Measurements from ENCODE around the gene CLCN3. TPM values are rescaled to one million over a fixed set of nuclear protein-coding genes. Genes with fewer than 3 reads are reported as not detected.

Gene CLCN3
- total and polyA plus RNA-seq, 2 of the 4 experiments (the other 2 are of a cell fraction): 13.0 to 22.8 TPM

GRCh38 chr4:169770416-169770815, 150.0 kb downstream of the CLCN3 start:
- Histone ChIP-seq H3K4ac (ENCODE audit: low read depth, low read length) (no peak overlapping the region), H2BK20ac (ENCODE audit: low read depth, low read length) (no peak overlapping the region), H3K9me1 (ENCODE audit: insufficient read depth, low read length) (no peaks in the 10 kb centered on the region), H4K5ac (ENCODE audit: low read depth, low read length) (no peak overlapping the region), H3K9ac (ENCODE audit: low read depth, low read length) (no peak overlapping the region), H2AFZ (replicated peaks; ENCODE audit: low read length, poor library complexity) (no peak overlapping the region), H3K18ac (ENCODE audit: low read depth, low read length) (no peak overlapping the region), H2BK5ac (ENCODE audit: low read depth, low read length, poor library complexity, severe bottlenecking) (no peak overlapping the region), H3K4me3 (ENCODE audit: insufficient read depth, low read depth, low read length) (no peak overlapping the region), H4K91ac (ENCODE audit: insufficient read depth, low read depth, low read length) (no peak overlapping the region), H3K79me1 (ENCODE audit: low read depth in 1 of 2, low read length in 2 of 2) (no peaks in the 10 kb centered on the region), H3K4me2 (ENCODE audit: low read depth, low read length) (no peak overlapping the region), H3K9me3 (ENCODE audit: control insufficient read depth, insufficient read depth, low read length) (no peaks in the 10 kb centered on the region), H3K56ac (ENCODE audit: extremely low read depth, insufficient read depth, low read length) (no peak overlapping the region), H3K27me3 (ENCODE audit: control insufficient read depth, insufficient read depth, low read length) (peaks cover 24% of the 10 kb centered on the region), H2BK15ac (ENCODE audit: low read depth, low read length) (no peak overlapping the region), H2AK5ac (ENCODE audit: low read depth, low read length) (no peak overlapping the region), H3K36me3 (ENCODE audit: control insufficient read depth, insufficient read depth, low read length) (no peaks in the 10 kb centered on the region), H2BK120ac (ENCODE audit: low read depth, low read length) (no peak overlapping the region), H3K4me1 (ENCODE audit: control insufficient read depth, insufficient read depth, low read length) (no peaks in the 10 kb centered on the region; the same call in 1 of the 2 replicates), H4K20me1 (ENCODE audit: insufficient read depth, low read length) (no peaks in the 10 kb centered on the region), H4K8ac (ENCODE audit: low read depth in 2 of 2, low read length in 2 of 2) (no peak overlapping the region), H3K14ac (replicated peaks; ENCODE audit: low read depth, low read length) (no peak overlapping the region), H2AK9ac (replicated peaks; ENCODE audit: low read depth, low read length, poor library complexity) (no peak overlapping the region), H3K23ac (ENCODE audit: low read depth, low read length) (no peak overlapping the region), H3K27ac (ENCODE audit: insufficient read depth, low read length) (no peak overlapping the region)
- BruUV-seq (replicated peaks): no TSS peak
- DNase-seq (no peak), ATAC-seq (ENCODE audit: low read depth) (no peak)
- dilution Hi-C loops (cut with HindIII; ENCODE audit: low sequenced_read_pairs, unreplicated experiment): no loop called here
- intact Hi-C loops (cut with micrococcal nuclease): no loop called here
- CTCF ChIA-PET: no interaction called here
- in situ Hi-C loops (cut with MboI; ENCODE audit: low sequenced_read_pairs): no loop called here
- TF ChIP-seq, protein P1, sequence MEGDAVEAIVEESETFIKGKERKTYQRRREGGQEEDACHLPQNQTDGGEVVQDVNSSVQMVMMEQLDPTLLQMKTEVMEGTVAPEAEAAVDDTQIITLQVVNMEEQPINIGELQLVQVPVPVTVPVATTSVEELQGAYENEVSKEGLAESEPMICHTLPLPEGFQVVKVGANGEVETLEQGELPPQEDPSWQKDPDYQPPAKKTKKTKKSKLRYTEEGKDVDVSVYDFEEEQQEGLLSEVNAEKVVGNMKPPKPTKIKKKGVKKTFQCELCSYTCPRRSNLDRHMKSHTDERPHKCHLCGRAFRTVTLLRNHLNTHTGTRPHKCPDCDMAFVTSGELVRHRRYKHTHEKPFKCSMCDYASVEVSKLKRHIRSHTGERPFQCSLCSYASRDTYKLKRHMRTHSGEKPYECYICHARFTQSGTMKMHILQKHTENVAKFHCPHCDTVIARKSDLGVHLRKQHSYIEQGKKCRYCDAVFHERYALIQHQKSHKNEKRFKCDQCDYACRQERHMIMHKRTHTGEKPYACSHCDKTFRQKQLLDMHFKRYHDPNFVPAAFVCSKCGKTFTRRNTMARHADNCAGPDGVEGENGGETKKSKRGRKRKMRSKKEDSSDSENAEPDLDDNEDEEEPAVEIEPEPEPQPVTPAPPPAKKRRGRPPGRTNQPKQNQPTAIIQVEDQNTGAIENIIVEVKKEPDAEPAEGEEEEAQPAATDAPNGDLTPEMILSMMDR (conservative IDR thresholded peaks at IDR 0.05; ENCODE audit: low read depth, low read length): no peak
- TF ChIP-seq CHD1 (IDR thresholded peaks at IDR 0.05; ENCODE audit: low read depth, low read length): no peak
- TF ChIP-seq, protein P2, sequence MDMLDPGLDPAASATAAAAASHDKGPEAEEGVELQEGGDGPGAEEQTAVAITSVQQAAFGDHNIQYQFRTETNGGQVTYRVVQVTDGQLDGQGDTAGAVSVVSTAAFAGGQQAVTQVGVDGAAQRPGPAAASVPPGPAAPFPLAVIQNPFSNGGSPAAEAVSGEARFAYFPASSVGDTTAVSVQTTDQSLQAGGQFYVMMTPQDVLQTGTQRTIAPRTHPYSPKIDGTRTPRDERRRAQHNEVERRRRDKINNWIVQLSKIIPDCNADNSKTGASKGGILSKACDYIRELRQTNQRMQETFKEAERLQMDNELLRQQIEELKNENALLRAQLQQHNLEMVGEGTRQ (IDR thresholded peaks at IDR 0.05; ENCODE audit: low read depth, low read length): no peak
- TF ChIP-seq FOS (IDR thresholded peaks at IDR 0.05; ENCODE audit: low read depth, low read length): no peak
- TF ChIP-seq CEBPB (IDR thresholded peaks at IDR 0.05; ENCODE audit: low read depth, low read length): no peak
- TF ChIP-seq RCOR1 (IDR thresholded peaks at IDR 0.05; ENCODE audit: insufficient replicate concordance, low read length): no peak
- TF ChIP-seq ELK1 (IDR thresholded peaks at IDR 0.05; ENCODE audit: borderline replicate concordance, low read depth, low read length): no peak
- no peak for TF ChIP-seq RFX5 (IDR thresholded peaks at IDR 0.05; ENCODE audit: low read depth, low read length)
- POLR2A ChIA-PET (ENCODE audit: unreplicated experiment): no interaction called here
